GM21528 (cell line): ENCODE results near the gene ADRA2B.

Experiments
- ATAC-seq: cut with Tn5 transposase; IDR thresholded peaks from one replicate; pipeline ENCODE4 v1.9.1; 2021; ENCODE audit warnings: mild to moderate bottlenecking, moderate library complexity; ENCODE audit not compliant: unreplicated experiment, low FRiP score

Gene ADRA2B

GRCh38 chr2:96138179-96139145, 22.1 kb upstream of the ADRA2B start, which contains the start of gene ASTL:
Gene ASTL (minus strand): TSS chr2:96138502. CDS start chr2:96138436, 66 bp downstream.
- no peak for ATAC-seq

GRCh38 chr2:96137321-96138178, 21.2 kb upstream of the ADRA2B start:
- ATAC-seq, result no peak

- no peak for ATAC-seq
These were observed 19.9 kb upstream of the ADRA2B start for GRCh38 chr2:96136129-96136720.

- ATAC-seq, result no peak
These were observed 19.2 kb upstream of the ADRA2B start for GRCh38 chr2:96135621-96136020.

GRCh38 chr2:96135171-96135570, 18.8 kb upstream of the ADRA2B start:
- ATAC-seq, result no peak

DNA sequence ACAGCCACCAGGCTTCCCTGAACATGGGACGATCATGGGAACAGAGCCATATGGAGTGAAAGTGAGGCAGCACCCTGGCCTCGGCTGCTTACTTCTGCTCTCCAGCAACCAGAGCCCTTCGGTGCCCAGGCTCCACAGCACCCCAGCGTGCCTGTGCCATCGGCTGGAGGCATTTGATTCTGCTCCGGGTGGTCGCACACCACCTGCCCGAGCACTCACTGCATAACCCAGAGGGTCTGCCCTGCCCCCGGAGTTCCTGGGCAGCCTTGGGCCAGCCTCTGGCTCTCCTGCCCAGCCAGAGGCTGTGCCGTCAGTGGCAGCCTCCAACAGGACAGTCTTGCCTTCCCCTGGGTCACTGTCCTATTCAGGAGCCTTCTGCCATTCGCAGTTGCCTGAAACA, 18.1 kb upstream of the ADRA2B start:
- ATAC-seq, result no peak

- no peak for ATAC-seq
These were observed 15.7 kb upstream of the ADRA2B start for GRCh38 chr2:96131813-96132745.

GRCh38 chr2:96131152-96131812, 14.9 kb upstream of the ADRA2B start:
- ATAC-seq, result no peak

DNA sequence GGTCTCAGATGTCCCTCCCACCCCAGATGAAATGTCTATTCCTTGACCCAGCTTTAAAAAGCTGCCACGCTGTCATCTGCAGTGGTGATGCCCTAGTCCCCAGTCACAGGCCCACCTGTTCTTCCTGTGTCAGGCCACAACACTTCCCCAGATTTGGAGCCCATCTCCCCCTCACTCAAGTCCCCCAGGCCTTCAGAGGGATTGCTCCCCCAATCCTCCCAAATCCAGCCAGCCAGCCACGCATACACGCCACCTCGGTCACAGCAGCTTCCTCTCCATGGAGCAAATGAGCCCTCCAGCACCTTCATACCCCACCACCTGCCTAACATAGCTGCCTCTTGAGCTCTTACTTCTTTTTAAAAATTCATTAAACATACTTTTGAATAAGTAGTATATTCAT, 14.1 kb upstream of the ADRA2B start:
- no peak for ATAC-seq

GRCh38 chr2:96129528-96130120, 13.3 kb upstream of the ADRA2B start:
- ATAC-seq, result no peak

DNA sequence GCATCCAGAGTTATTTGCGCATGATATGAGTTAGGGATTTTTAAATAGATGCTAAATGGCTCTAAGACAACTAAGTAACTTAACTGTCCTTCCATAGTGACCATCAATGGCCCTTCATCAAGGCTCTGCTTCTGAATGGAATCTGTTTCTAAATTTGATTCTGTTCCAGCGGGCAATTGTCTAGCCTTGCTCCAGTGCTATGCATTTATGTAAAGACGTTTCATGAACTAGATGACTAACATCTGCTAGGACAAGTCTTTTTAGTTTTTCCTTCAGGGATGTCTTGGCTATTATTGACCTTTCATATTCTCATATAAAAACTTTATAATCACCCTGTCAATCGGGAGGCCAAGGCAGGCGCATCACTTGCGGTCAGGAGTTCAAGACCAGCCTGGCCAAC, 12.1 kb upstream of the ADRA2B start:
- no peak for ATAC-seq

GRCh38 chr2:96124406-96125265, 8.3 kb upstream of the ADRA2B start:
- no peak for ATAC-seq

GRCh38 chr2:96123936-96124335, 7.6 kb upstream of the ADRA2B start:
- ATAC-seq, result no peak

- ATAC-seq, result no peak
These were observed 6.9 kb upstream of the ADRA2B start for GRCh38 chr2:96123290-96123689.

DNA sequence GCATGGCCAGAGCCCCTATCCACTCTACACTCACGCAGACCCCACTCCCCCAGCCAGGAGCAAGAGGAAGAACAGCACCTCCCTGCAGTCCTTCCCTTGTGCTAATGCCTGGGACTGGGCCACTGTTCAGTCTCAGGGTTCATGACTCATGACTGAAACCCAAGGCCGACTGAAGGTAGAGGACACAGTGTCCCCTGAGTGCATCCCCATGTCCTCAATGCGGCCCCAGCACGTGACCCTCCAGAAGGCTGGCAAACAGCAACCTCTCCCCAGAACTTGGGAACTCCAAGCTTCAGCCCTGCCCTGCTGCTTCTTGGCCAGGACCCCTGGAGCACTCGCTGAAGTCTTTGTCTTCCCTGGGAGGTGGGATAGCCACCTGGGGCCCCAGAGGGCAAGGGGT, 6.0 kb upstream of the ADRA2B start:
- no peak for ATAC-seq

DNA sequence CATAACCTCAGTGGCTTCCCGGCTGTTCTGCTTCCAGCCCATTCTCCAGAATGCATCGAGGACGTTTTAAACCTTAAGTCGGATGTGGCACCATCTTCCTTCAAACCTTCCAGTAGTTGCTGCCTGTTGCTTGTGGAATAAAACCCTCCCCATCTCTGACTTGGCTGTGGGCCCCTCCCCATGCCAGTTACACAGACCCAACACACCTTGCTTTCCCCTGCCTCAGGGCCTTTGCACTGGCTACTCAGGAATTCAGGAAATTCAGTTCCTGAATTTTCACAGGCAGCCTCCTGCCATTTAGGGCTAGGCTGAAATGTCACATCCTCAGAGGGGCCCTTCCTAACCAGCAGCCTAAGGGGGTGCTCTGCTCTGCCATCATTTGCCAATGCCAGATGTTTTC, 5.0 kb upstream of the ADRA2B start:
- ATAC-seq, result no peak

DNA sequence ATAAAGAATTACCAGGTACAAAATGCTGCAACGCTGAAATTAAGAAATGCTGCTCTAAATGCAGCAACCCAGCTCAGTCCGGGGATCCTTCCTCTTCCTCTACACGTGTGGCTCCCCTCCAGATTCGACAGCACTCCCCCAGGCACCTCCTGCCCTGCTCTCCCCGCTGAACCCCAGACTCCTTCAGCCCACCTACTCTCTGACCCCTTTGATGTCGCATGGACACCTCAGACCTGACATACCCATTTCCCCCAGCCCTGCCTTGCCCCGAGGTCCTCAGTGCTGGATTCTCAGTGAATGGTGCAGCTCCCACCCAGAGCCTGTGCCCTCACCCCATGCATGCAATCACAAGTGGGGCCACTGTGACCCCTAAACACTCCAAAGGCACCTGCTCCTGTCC, 4.6 kb upstream of the ADRA2B start:
- no peak for ATAC-seq

DNA sequence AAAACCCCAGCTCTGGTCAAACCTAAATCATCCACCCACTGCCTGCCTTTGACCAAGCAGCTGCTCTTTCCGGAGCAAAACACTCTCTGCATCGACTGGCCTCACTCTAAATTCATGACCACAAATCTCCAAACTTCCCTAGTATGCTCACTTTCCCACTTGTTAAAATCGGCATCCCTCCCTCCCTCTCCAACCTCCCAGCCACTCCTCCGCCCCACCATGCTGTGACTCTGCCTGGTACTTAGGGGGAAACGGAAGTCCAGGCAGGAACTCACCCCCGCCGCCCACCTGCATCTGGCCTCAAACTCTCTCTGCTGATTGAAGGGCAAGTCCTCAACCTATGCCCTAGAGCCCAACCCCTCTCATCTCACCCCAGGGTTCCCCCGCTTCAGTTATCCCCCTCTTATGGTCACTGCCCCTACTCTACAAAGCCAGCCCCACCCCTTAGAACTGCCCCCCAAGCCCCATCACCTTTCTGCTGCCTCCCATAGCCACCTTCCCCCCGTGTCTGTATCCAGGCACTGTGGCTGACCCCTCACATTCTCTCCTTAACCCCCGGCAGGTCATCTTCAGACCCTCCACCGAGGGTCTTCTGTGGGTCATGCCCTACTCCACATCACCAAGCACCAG, 3.8 kb upstream of the ADRA2B start:
- no peak for ATAC-seq
